Testis (tissue), 3 donors: ENCODE data around the gene C22orf23. TPM values are rescaled to one million over a fixed set of nuclear protein-coding genes. Genes with fewer than 3 reads are reported as not detected.
A peak's percentile ranks its signal among the peaks of the same experiment; 100 is the strongest.

Experiments
- DNase-seq: peaks from one replicate; pipeline ENCODE4 v3.0.0-alpha.2; 2019
- H3K27ac ChIP-seq, 2 donors: fragments of 200-600 bp; sonication (generic); one replicate each; pipeline ENCODE4 v1.5.1; 2019
- H3K27me3 ChIP-seq: fragments of 200-600 bp; sonication (generic); one replicate; pipeline ENCODE4 v1.5.1; 2019
- H3K36me3 ChIP-seq: fragments of 200-600 bp; sonication (generic); one replicate; pipeline ENCODE4 v1.5.1; 2017; ENCODE audit warnings: low read depth; ENCODE audit errors: missing control alignments
- H3K4me1 ChIP-seq: fragments of 200-600 bp; sonication (generic); one replicate; pipeline ENCODE4 v1.5.1; 2019
- H3K4me3 ChIP-seq, 2 donors: fragments of 200-600 bp; sonication (generic); one replicate each; pipeline ENCODE4 v1.5.1; 2017 to 2019
- H3K9me3 ChIP-seq: fragments of 200-600 bp; sonication (generic); one replicate; pipeline ENCODE4 v1.5.1; 2017
- CTCF ChIP-seq, 3 experiments: fragments of 450-650 bp in 2 of 3; fragments of 200-600 bp in 1 of 3; sonication (generic) in 1 of 3; IDR thresholded peaks; one replicate each; pipeline ENCODE4 v1.5.1; 2016 to 2019; ENCODE audit warnings: antibody characterized with exemption in 3 of 3, mild to moderate bottlenecking in 2 of 3, moderate library complexity in 1 of 3
- POLR2A ChIP-seq: fragments of 450-650 bp; IDR thresholded peaks from one replicate; pipeline ENCODE4 v1.6.1; 2017; ENCODE audit warnings: antibody characterized with exemption, mild to moderate bottlenecking, moderate library complexity
- WGBS, 2 donors: methylation state at CpG; one replicate each; pipeline ENCODE4 v1.1.5; 2018; 5-methylcytosine and 5-hydroxymethylcytosine counted together
- intact Hi-C: fragments of 100-400 bp; cut with DNase I; formaldehyde crosslinking; loops from one replicate; pipeline ENCODE4 v1.15.1; 2023; ENCODE audit warnings: low total_unique reads
- polyA plus RNA-seq: library from polyadenylated mRNA; stranded (reverse); fragments of 350-450 nt; fragmentation: Illumina TruSeq; extraction: RNeasy Lipid Tissue Mini Kit (QIAGEN cat#74804); gene quantifications from one replicate; pipeline ENCODE4 v1.2.3, GENCODE V29; 2014; ENCODE audit warnings: low read depth, low replicate concordance; ENCODE audit not compliant: insufficient read depth
- total RNA-seq, 2 donors: library from RNA; depleted of rRNA; stranded (reverse); fragments of >200 nt; gene quantifications; one replicate each; pipeline ENCODE4 v1.2.3, GENCODE V29; 2016

C22orf23 gene
- total and polyA plus RNA-seq, 3 donors from 2014 or later = 50.9 to 241 (median 70.9) TPM

DNA sequence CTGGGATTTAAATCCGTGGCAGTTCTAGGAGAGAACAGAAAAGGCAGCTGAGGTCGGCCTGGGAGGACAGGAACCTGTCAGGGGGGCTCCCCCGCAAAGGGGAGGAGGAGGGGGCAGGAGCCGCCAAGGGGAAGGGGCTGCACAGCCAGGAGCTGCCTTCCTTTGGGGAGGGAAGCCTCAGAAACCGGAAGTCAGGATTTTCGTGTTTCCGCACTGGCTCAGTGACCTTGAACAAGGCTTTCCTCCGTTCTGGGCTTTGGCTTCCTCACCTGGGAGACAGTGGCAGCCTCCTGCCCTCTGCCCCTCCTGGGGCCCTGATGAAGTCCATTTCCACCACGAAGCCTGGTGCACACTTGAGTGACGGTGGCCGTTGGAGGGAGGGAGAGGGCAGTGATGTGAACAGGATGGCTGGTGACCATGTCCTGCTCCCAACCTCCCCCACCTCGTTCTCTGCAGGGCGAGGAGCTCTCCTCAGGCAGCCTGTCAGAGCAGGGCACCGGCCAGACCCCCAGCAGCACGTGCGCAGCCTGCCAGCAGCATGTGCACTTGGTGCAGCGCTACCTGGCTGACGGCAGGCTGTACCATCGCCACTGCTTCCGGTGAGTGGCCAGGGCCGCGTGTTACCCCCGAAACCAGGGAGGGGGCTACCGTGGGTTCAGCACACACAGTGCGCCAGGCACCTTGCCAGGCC, 34.7 kb downstream of the C22orf23 start:
- DNase-seq = no peak
- Histone ChIP-seq H3K27ac (no peak overlapping the region), H3K27me3 (no peaks in the 10 kb centered on the region), H3K4me3 (no peak overlapping the region), H3K36me3 (no peaks in the 10 kb centered on the region), H3K4me1 (peaks cover 8% of the 10 kb centered on the region), H3K9me3 (no peaks in the 10 kb centered on the region)
- TF ChIP-seq CTCF (IDR thresholded peaks at IDR 0.05) (no peak), POLR2A (no peak)
- 70 to 71% methylated on average over 14 to 25 of the region's 25 CpGs for WGBS, 2 donors
- intact Hi-C loops = no loop called here

DNA sequence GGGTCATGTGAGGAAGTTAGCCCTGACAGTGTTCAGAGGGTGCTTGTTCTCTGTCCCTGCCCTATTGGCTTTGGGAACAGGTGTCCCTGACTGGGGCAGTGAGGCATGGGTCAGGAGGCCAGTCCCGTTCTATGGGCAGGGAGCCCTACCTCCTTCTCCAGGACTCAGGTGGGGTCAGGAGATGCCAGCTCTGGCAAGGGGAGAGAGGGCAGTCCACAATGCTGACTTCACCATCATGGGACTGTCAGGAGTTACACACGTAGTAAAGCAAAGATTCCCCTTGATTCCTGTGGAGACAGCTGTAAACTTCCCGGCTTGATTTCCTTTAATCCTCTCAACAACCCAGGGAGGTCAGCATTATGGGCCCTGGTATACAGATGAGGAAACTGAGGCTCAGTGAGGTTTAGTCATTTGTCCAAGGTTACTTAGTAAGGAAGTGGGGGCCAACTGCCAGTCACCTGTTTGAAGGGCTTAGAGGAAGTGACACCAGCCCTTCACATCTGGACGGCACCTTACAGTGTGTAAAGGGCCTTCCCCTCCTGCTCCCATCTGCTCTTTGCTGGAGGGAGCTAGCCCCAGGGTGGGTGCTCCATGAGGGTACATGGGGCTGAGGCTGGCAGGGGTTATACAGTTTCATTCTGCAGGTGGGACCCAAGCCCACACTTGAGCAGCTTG, 35.4 kb downstream of the C22orf23 start:
- Histone ChIP-seq H3K9me3 (no peaks in the 10 kb centered on the region), H3K36me3 (no peaks in the 10 kb centered on the region), H3K27me3 (no peaks in the 10 kb centered on the region), H3K4me1 (peaks cover 8% of the 10 kb centered on the region), H3K4me3 (no peak overlapping the region), H3K27ac (no peak overlapping the region)
- 87 to 91% methylated on average over 4 of the region's 4 CpGs for WGBS, 2 donors
- DNase-seq = no peak
- TF ChIP-seq CTCF (IDR thresholded peaks at IDR 0.05) (no peak), POLR2A (no peak)
- intact Hi-C loops = no loop called here

DNA sequence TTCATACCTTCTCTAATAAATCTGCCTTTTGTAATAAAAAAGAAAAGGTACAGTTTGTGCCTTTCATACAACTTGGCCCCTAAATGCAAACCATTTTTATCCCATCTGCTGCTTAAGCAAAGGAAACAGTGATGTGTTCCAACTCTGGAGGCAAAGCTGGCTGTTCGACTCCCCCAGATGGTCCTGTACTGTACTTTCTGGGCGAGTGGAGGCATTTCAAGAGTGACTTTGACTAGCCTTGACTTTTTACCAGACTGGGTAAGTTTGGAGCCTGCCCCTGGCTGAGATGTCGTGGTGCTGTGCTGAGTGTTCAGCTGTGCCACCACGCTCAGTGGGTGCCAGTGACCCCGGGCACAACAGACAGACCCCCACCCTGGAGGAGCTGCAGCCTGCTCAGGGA, 37.1 kb downstream of the C22orf23 start:
- H3K27me3 ChIP-seq = no peaks in the 10 kb centered on the region
- peaks cover 10% of the 10 kb centered on the region for H3K4me1 ChIP-seq
- H3K9me3 ChIP-seq = no peaks in the 10 kb centered on the region
- H3K36me3 ChIP-seq = no peaks in the 10 kb centered on the region
- peak overlapping the region in 1 of 2 donors; percentile 65 for H3K27ac ChIP-seq
- no peak for DNase-seq
- TF ChIP-seq POLR2A (no peak), CTCF (IDR thresholded peaks at IDR 0.05) (no peak)
- WGBS, 2 donors = 54 to 69% methylated on average over 5 of the region's 5 CpGs
- no peak overlapping the region for H3K4me3 ChIP-seq
- intact Hi-C loops = no loop called here

GRCh38 chr22:37913233-37913721, 40.1 kb downstream of the C22orf23 start:
- Histone ChIP-seq H3K9me3 (no peaks in the 10 kb centered on the region), H3K27ac (no peak overlapping the region), H3K27me3 (no peaks in the 10 kb centered on the region), H3K36me3 (no peaks in the 10 kb centered on the region), H3K4me3 (no peak overlapping the region), H3K4me1 (peaks cover 22% of the 10 kb centered on the region)
- no peak for TF ChIP-seq CTCF (IDR thresholded peaks at IDR 0.05)
- no peak for TF ChIP-seq POLR2A
- DNase-seq = no peak
- 67 to 68% methylated on average over 6 to 7 of the region's 7 CpGs for WGBS, 2 donors
- intact Hi-C loops = no loop called here
